DMS 273 (cell line): ENCODE data around the gene FBXO34.

ENCODE experiments used
- DNase-seq: peaks from one replicate; lab custom pipeline; 2025; ENCODE audit not compliant: unreplicated experiment; lab: John Stamatoyannopoulos, UW

The FBXO34 gene

DNA sequence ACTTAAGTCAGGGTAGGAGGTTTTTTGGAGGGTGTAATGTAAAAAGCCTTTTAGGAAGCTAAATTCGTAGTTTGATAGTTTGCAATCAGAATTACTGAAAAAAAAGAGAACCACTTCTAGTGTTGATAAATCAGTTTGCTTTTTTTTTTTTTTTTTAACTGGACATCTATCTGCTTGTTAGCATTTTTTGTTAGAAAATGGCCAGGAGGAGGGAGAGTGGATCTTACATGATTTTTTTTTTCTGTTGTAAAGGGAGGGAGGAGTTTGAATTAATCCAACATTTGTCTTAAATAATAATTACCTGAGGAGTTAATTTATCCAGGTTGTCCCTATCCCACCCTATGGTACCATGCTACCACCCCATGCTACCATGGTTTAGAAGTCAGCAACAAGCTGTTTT lies 1.2 kb downstream of the FBXO34 start:
- no peak for DNase-seq

DNA sequence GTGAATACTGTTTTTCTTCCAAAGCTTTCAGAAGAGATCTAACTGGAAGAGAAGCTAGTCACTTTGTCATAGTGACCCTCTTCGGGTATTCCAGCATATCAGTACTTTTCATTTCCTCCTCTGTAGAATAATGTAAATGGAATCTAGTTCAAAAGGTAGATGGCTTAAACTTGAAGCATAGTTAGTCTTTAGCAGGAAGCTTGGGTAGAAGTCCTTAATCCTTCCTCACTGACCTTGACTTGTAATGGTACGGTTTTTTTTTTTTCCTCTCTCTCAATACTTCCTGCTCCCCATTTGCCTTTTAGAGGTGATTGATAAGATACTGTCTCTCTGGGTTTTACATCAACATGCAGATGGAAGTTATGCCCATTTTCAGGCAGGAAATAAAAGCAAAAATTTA lies 1.7 kb downstream of the FBXO34 start:
- DNase-seq: no peak

DNA sequence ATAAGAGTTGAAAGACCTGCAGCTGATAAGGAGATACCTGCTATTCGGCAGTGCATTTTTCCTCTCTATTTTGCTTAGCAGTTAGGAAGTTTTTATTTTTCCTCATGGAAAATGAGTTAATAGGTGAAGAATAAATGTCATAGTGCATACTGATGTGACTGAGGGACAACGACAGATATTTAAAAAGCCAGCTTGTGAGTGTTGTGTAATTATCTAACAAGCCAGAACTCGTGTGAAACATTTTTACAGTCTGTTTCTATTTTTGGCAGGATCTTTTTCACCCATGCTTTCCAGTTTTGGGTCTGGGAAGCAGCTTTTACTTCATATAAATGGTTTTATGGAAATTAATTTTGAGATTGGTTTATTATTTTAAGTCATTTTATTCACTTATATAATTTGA lies 2.9 kb downstream of the FBXO34 start:
- DNase-seq: peak; percentile 24

DNA sequence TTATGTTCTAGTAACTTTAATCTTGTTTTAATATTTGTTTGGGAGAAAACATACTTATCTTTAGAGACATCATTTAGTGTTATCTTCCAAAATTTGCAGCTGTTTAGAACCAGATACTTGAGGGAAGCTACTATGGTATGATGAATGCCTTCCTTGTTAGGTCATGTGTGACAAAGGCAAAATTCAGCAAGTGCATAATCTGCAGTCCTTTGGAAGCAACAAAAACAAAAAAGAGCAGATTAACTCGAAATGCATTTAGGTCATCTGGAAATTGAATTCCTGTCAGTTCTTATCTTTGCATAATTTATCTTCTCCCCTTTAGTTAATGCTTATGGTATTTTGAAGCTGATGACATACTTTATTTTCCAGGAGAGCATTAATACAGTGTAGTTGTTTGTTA lies 3.5 kb downstream of the FBXO34 start:
- DNase-seq: no peak

DNA sequence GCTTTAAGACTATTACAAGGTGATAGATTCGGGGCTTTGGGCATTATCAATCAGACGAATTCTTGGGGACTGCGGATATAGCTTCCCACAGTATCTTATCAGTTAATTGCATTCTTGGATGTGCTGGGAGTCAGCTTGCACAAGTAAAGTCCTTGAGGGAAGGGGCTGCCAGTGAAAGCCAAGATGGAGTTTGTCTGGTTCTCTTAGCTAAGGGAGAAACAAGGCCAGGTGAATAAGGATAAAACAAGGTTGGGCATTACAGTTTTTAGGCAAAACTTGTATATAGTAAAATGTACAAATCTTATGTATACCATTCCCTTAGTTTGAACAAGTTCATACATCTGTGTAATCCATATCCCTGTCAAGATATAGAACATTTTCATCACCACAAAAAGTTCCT lies 5.5 kb downstream of the FBXO34 start:
- no peak for DNase-seq

DNA sequence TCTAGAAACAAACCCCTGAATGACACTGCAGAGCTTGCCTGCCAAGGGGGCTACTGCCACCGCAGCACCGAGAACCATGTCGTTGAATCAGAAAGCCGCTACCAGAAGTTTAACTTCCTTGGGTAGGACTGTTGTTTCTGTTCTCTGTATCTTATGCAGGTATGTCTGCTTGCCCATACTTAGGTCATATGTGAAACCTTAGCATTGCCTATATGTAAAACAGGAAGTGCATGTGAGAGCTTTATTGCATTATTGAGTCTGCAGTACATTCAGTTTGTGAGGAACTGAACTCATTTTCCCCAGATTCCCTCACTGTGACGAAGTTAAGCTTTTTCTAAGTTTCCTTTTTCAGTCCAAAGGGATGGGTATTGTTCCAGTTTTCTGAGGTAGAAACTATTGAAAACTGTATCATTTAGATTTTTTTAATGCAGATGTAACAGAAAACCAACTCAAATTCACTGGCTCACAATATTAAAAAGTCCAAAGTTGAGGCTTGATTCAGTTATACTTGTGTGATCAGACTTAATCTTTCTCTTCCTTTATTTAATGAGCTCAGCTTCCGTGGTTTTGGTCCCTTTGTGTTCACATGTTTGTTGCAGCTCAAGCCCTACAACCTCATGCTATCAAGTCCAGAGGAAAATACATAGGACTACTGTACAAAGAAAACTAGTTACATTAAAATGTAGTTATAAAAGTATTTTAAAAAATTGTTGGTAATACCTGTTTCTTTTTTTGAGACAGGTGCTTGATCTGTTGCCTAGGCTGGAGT lies 6.9 kb downstream of the FBXO34 start:
- no peak for DNase-seq

DNA sequence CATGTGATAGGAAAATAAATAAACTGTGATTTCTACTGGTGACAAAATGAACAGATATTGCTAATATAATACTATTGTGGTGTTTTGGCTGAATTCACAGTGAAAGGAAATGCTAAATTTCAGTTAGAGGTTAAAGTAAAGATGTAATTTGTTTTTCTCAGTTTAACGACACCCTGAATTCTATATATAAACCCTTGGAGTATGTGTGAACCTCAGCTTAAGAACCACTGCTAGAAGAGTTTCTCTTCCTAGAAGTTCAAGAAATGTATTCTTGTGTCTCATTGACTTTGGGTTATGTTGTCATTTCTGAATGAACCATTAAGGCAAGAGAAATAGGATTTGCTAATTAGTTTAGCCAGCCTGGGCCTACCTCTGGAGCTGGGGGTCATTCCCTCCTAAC lies 8.2 kb downstream of the FBXO34 start:
- DNase-seq: no peak

DNA sequence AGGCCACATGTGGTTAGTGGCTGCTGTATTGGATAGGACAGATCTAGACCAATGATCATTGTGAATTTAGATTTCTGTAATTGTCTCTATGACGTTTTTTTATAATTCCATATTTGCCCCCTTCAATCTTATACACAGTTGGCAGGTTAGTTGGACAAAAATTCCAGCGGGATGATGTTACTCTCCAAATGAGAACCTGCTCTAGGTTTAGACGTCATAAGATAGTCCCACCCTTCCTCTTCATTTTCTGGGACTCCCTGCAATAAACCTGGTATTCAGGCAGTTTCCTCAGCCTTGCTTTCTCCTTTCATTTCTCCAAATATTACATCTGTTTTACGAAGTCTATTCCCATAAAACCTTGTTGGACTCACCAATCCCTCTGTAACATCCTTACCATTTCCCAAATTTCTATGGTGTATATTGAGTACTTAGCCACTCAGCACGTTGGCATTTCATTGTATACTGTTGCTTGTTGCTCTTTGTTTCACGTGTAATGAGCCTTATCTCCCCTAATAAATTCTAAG lies 10.2 kb downstream of the FBXO34 start:
- DNase-seq: no peak

DNA sequence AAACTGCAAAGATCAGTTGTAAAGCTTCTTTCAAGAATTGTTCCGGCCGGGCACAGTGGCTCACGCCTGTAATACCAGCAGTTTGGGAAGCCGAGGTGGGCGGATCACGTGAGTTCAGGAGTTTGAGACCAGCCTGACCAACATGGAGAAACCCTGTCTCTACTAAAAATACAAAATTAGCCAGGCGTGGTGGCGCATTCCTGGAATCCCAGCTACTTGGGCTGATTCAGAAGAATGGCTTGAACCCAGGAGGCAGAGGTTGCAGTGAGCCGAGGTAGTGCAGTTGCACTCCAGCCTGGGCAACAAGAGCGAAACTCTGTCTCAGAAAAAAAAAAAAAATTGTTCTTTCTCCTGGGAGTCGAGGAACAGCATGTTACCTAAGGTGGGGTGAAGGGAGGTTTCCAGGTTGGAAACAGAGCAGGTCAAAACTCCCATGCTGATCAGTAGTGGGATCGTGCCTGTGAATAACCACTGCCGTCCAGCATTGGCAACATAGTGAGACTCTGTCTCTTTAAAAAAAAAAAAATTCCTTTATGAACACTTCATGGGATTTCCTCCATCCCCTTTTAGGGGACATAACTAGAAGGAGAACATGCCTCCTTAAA lies 13.9 kb downstream of the FBXO34 start:
- no peak for DNase-seq

DNA sequence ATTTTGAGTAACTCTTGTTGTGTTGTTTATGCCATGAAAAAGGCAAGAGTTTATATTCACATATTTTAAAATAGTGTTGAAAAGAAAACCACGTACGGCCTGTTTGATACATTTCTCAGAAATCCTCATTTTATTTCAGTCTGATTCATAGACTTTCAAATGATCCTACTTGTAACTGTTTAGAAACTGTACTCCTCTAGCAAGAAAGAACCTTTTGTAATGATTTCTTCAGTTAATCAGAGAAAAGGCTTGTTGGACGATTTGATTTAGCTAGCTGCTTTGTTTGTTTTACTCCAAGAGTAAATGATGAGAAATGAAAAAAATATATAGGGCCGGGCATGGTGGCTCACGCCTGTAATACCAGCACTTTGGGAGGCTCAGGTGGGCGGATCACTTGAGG lies 17.2 kb downstream of the FBXO34 start:
- DNase-seq: no peak

DNA sequence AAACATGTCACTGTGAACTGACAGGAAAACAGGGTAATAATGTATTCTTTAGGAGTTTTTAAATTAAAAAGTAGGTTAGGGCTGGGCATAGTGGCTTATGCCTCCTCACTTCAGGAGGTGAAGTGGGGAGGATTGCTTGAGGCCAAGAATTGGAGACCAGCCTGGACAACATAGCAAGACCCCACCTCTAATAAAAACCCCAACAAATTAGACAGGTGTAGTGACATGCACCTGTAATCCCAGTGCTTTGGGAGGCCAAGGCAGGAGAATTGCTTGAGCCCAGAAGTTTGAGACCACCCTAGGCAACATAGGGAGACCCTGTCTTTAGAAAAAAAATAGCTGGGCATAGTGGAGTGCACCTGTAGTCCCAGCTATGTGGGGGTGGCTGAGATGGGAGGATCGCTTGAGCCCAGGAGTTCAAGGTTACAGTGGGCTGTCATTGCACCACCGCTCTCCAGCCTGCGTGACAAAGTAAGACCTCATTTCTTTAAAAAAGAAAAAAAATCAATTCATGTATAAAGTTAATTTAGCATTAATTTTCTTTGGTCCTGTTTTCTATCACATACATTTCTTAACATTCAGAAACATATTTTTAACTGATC lies 20.4 kb downstream of the FBXO34 start:
- no peak for DNase-seq

DNA sequence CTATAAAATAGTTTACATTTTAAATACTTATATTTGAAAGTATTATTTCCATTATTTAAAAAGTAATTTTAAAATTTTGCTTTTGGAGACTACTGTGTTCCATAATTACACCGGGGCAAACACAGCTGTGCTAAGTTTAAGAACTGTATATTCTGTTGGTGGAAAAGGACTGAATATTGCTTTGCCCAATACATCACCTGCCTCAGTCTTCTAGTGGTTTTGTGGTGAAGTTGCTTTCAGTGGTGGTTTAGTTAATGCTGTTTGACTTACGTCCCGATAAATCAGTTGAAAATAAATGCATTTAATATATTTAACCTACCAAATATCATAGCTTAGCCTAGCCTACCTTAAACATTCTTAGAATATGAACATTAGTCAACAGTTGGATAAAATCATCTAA lies 23.4 kb downstream of the FBXO34 start:
- DNase-seq: no peak

DNA sequence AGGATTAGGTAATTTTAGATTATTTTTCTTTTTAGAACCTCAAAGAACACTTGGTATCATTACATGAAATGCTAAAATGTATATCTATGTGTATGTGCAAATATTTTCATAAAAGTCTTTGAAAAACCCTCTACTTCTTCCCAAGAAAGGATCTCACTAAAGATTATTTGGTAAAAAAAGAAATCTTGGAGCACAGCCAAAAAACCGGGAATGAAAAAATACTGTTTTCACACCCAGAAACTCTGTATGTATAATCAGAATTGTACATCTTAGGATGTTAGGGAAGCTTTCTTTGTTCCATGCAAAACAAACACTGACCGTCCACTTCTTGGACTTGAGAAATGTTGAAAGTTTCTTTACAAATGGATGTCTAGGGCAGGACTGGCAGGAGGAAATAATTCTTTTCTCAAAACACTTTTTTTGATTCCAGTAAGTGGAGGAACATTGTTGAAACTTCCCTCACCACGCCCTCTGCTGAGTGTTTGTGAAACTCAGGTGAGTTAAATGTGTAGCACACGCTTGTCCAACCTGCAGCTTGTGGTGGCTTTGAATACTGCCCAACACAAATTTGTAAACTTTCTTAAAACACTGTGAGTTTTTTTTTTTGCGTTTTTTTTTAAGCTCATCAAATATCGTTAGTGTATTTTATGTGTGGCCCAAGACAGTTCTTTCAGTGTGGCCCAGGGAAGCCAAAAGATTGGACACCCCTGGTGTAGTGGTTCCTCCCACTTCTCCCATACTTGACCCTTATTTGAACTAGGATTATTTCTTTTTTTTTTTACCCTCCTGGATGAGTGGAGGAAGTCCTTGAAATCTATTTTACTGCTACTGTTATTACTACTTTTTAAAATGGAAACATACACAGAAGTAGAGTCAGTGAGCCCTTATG lies 26.6 kb downstream of the FBXO34 start:
- DNase-seq: no peak

DNA sequence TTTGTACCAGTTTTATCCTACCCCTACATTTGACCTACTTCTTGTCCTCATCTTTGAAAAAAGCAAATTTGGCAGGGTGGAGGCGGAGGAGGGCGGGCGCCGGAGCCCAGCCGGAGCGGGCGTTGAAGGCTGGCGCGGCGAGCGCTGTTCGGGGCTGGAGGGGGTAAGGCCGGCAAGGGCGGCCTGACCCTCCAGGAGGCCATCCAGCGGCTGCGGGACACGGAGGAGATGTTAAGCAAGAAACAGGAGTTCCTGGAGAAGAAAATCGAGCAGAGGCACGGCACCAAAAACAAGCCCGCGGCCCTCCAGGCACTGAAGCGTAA lies 27.2 kb downstream of the FBXO34 start:
- DNase-seq: no peak

DNA sequence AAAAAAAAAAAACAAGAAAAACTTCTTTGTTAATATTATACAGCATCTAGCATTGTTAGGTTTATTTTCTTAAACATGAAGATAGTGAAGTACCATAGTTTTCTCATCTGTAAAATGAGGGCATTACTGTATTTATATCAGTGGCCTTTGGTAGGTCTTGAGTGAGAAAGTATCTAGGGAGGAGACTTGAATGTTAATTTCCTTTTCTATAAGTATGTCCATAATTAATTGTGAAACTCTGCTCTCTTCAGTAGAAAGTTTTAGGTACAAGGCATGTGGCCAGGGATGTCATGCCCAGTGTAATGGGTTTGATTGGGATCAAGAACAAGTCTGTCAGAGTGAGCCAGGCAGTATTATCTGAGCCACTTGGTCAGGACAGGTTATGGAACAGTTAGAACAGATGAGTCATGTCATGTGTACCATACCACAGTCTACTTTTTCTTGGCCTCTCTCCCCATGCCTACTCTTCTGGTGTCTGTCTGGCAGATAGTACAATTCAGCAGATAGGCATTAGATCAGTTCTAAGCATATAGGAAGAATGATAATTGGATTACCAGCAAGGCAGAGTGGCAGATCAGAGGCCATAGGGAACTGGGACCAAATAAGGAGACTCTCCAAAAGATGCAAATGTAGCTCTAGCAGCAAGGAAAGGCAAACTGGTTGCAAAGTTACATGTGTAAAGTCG lies 30.4 kb downstream of the FBXO34 start:
- DNase-seq: peak; percentile 17

DNA sequence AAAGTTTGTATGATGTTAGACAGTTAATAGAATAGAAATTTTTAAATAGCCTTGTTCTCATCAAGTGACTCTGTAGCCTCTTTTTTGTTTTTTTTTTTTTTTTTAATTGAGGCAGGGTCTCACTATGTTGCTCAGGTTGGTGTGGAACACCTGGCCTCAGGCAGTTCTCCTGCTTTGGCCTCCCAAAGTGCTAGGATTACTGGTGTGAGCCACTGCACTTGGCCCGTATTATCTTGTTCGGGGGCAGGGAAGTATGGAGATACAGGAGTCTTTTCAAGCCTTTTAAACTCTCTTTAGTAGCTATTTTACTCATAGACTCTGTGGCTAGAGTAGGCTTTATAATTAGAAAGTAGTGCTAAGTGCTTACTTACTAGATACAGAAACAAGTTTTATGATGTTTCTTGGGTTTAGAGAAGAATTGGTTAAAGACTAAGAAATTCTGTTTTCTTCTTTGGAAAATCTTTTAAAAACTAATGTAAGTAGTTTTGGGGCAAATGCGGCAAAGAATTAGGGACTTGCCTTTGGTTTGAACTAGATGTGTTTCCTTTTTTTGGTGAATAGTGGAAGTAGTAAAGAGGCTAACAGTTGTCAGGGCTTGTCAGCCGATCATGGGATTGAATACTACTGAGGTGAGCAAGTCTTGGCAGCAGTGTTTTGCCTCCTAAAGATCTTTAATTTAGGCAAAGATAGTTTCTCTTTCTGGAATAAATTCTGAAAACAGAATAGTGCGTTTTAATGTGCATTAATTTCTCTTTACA lies 31.3 kb downstream of the FBXO34 start:
- no peak for DNase-seq

DNA sequence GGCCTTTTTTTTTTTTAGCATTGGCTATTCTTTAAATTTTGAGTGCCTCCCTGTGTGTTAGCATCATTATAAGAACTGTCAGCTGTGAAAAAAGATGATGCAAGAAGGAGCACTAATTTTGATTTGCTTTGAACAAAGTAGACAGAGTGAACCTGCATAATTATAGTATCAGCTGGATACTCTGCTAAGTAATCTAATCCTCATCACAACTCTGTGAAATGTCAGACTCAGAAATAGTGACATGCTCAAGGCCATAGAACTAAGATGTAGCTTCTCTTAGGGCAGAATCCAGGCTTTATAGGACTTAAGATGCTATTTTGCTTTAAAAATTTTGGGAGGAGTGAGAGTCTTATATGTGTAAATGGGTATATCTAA lies 31.9 kb downstream of the FBXO34 start:
- DNase-seq: peak; percentile 13

DNA sequence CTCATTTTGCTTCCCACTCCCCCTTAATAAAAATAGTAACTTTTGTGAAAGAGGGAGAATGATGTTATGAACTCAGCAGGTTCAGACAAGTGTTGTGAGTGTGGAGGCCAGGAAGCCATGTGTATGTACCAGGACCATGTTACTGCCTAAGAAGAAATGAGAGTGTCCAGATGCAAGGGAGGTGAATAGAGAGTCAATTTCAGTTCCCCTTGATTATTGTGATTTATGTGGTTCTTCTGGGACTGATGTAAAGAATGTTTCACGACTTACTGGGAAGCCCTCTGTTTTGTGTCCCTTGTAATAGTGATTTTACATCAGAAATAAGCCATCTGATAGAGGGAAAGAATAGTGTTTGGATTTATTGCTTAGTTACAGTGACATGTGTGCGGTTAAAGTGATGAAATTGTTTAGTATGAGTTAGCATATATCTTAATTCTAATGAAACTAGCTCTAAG lies 32.5 kb downstream of the FBXO34 start:
- DNase-seq: peak; percentile 10

DNA sequence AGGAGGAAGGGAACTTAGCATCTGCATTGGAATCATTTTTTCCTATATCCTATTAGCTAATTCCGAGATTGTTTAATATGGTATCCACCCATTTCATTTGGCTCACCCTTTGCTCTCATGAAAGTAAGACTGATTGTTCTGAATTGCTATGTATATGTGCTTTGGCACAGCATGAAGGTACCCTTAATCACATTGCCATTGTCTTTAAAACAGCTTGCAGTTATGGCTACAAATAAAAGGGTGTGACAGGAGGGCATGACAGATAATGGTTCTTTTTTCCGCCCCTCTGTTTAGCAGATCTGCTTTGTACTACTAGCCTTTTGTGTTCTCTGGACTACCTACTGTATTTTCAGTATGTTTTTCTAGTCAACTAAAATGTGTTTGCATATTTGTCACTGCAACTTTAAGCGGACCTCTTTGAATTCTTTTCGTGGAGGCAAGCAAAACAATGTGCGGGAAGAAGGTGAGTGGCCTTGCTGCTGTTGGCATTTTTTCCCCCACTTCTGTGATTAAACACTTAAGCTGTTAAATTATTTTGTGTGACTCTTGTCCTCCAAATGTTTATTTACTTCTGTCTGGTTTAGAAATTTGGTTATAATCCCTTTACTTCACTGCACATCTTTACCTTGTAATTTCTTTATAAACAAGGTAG lies 35.8 kb downstream of the FBXO34 start:
- no peak for DNase-seq

DNA sequence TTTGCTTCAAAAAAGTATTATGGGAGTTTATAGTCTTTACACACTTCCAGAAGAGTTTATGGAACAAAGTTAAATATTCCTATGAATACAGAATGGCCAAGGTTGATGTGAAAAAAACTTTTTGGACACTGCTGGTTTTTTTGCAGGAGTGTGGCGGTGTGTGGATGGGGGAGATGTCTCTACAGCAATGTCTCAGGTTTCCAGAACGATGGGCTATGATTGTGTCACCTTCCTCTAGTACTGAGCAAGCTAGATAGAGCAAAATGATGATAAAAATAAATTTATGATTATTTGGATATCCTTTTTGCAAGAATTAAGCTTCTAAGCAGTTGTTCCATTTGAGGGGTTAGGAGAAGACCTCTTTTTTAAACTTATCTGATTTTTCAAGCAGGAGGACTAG lies 37.9 kb downstream of the FBXO34 start:
- DNase-seq: no peak
